ENCODE data around the gene UBR1. TPM values are rescaled to one million over a fixed set of nuclear protein-coding genes. Genes with fewer than 3 reads are reported as not detected.
A peak's percentile ranks its signal among the peaks of the same experiment; 100 is the strongest.

UBR1 gene
- total and polyA plus RNA-seq, 12 donors, result 3.8 to 46.2 (median 26.7) TPM

- no peaks in the 10 kb centered on the region for H3K27me3 ChIP-seq
- TF ChIP-seq, protein P1, sequence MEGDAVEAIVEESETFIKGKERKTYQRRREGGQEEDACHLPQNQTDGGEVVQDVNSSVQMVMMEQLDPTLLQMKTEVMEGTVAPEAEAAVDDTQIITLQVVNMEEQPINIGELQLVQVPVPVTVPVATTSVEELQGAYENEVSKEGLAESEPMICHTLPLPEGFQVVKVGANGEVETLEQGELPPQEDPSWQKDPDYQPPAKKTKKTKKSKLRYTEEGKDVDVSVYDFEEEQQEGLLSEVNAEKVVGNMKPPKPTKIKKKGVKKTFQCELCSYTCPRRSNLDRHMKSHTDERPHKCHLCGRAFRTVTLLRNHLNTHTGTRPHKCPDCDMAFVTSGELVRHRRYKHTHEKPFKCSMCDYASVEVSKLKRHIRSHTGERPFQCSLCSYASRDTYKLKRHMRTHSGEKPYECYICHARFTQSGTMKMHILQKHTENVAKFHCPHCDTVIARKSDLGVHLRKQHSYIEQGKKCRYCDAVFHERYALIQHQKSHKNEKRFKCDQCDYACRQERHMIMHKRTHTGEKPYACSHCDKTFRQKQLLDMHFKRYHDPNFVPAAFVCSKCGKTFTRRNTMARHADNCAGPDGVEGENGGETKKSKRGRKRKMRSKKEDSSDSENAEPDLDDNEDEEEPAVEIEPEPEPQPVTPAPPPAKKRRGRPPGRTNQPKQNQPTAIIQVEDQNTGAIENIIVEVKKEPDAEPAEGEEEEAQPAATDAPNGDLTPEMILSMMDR (IDR thresholded peaks at IDR 0.05), result no peak
- peak overlapping the region; percentile 79 to 100 (median 98) for H3K4me3 ChIP-seq
- intact Hi-C loops (cut with DNase I), result loop anchor here in 9 of 10 donors (10.0 kb wide), 5 partner anchors 95 to 215 kb away; partner anchors contain the start of gene CDAN1 (in 4 of the 9)
- 0 to 1% methylated on average over 40 of the region's 40 CpGs for WGBS, 2 donors
- no peaks in the 10 kb centered on the region for H3K36me3 ChIP-seq
- DNase-seq, result peak in 1 of 2 donors; percentile 35
- H3K4me1 ChIP-seq, result peaks cover 0 to 49% (median 20%) of the 10 kb centered on the region in 9 donors
- peak overlapping the region; percentile 71 to 93 (median 91) for H3K27ac ChIP-seq
- peak in 4 of 8 donors; percentile 2 to 52 (median 16) for ATAC-seq
- peaks cover 0 to 5% (median 0%) of the 10 kb centered on the region in 11 donors for H3K9me3 ChIP-seq
These were observed 185.9 kb downstream of the UBR1 start for GRCh38 chr15:42919799-42920518.

DNA sequence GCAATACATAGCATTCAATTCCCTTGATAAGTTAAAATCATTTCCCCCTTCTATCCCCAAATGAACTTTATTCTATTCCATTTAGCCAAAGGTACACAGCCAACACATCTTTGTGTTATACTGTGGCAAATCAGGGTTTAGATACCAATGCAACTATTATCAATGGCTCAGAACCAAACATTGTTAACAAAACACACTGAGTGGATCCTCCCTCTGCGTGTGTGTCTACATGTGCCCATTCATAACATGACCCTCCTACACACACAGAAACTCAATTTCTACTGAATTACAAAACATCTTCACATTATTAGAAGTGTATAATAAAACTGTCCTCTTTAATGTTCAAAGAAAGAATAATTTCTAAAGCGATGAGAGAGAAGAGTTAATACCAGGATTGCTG is 186.5 kb downstream of the UBR1 start:
- H3K27me3 ChIP-seq, result no peaks in the 10 kb centered on the region
- peaks cover 0 to 55% (median 20%) of the 10 kb centered on the region in 9 donors for H3K4me1 ChIP-seq
- 38 to 45% methylated on average over 2 of the region's 2 CpGs for WGBS, 2 donors
- peak overlapping the region in 9 of 10 donors; percentile 77 to 93 (median 91) for H3K27ac ChIP-seq
- intact Hi-C loops (cut with DNase I), result no loop called here
- H3K9me3 ChIP-seq, result peaks cover 0 to 5% (median 0%) of the 10 kb centered on the region in 11 donors
- H3K36me3 ChIP-seq, result no peaks in the 10 kb centered on the region
- no peak for ATAC-seq
- DNase-seq, result no peak
- peak overlapping the region in 9 of 10 donors; percentile 91 to 100 (median 98) for H3K4me3 ChIP-seq
- TF ChIP-seq, protein P1 (IDR thresholded peaks at IDR 0.05), result no peak

GRCh38 chr15:42918047-42918446 is 187.8 kb downstream of the UBR1 start:
- no peak overlapping the region for H3K27ac ChIP-seq
- 91 to 93% methylated on average over 5 of the region's 5 CpGs for WGBS, 2 donors
- no peaks in the 10 kb centered on the region for H3K27me3 ChIP-seq
- H3K9me3 ChIP-seq, result no peaks in the 10 kb centered on the region
- DNase-seq, result no peak
- H3K36me3 ChIP-seq, result no peaks in the 10 kb centered on the region
- intact Hi-C loops (cut with DNase I), result no loop called here
- TF ChIP-seq, protein P1 (IDR thresholded peaks at IDR 0.05), result no peak
- peaks cover 0 to 57% (median 20%) of the 10 kb centered on the region in 9 donors for H3K4me1 ChIP-seq
- H3K4me3 ChIP-seq, result no peak overlapping the region
- ATAC-seq, result no peak

- DNase-seq (no peak), ATAC-seq (no peak)
- intact Hi-C loops (cut with DNase I), result no loop called here
- WGBS, 2 donors, result 92 to 94% methylated on average over 3 of the region's 3 CpGs
- Histone ChIP-seq H3K27ac (no peak overlapping the region), H3K27me3 (no peaks in the 10 kb centered on the region), H3K4me3 (no peak overlapping the region), H3K9me3 (no peaks in the 10 kb centered on the region), H3K4me1 (peaks cover 0 to 52% (median 17%) of the 10 kb centered on the region in 9 donors), H3K36me3 (no peaks in the 10 kb centered on the region)
- TF ChIP-seq, protein P1 (IDR thresholded peaks at IDR 0.05), result no peak
These were observed 190.1 kb downstream of the UBR1 start for GRCh38 chr15:42915654-42916315.
